Subcutaneous adipose tissue (tissue), 4 donors: ENCODE results near the gene REV1. TPM values are rescaled to one million over a fixed set of nuclear protein-coding genes. Genes with fewer than 3 reads are reported as not detected.

Experiments
- total RNA-seq, 4 donors: library from RNA; depleted of rRNA; stranded (reverse); fragments of >200 nt; gene quantifications; one replicate each; pipeline ENCODE4 v1.1.0, GENCODE V29; 2016
- TF ChIP-seq, protein P1 (sequence below): fragments of 450-650 bp; IDR thresholded peaks from one replicate; pipeline ENCODE4 v1.5.1; 2016; ENCODE audit warnings: low read depth, mild to moderate bottlenecking, control low read depth, antibody characterized with exemption, moderate library complexity

REV1 gene
- total RNA-seq, 4 donors from 2014 or later = 39.4 to 65.9 (median 52.8) TPM

DNA sequence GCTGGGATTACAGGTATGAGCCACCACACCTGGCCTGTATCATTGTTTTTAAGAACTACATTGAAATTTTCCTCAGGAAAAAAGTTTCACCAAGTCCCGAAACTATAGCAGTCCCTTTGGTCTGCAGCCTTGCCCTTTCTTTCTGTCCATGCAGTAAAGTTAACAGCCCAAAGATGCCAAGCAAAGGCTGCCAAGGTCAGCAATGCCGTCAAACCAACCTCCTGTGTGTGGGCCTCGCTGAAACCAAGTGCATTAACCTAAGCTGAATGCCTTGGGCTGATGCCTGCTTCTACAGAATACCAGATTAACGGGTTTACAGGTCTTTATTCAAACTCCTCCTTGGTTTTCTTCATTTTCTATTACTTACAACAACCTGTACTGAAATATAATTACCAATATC, 79.5 kb downstream of the REV1 start:
- TF ChIP-seq, protein P1, sequence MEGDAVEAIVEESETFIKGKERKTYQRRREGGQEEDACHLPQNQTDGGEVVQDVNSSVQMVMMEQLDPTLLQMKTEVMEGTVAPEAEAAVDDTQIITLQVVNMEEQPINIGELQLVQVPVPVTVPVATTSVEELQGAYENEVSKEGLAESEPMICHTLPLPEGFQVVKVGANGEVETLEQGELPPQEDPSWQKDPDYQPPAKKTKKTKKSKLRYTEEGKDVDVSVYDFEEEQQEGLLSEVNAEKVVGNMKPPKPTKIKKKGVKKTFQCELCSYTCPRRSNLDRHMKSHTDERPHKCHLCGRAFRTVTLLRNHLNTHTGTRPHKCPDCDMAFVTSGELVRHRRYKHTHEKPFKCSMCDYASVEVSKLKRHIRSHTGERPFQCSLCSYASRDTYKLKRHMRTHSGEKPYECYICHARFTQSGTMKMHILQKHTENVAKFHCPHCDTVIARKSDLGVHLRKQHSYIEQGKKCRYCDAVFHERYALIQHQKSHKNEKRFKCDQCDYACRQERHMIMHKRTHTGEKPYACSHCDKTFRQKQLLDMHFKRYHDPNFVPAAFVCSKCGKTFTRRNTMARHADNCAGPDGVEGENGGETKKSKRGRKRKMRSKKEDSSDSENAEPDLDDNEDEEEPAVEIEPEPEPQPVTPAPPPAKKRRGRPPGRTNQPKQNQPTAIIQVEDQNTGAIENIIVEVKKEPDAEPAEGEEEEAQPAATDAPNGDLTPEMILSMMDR = no peak

DNA sequence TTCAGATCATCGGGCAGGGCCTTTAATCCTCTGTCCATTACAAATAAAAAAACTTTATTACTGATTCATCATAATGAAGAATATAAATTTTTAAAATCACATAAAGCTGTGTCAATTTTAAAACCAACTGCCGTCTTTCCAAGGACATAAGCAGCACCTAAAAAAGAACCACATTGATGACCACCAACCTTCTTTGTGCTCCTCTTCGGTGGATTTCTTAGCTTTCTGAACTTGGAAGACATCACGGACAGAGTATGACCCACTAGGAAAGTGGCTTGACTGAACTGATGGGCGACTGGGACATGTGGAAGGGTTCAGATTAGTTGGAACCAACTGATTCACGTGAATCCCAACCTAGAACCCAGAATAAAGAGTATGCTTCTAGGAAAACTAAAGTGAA, 83.7 kb downstream of the REV1 start:
- TF ChIP-seq, protein P1 = no peak

DNA sequence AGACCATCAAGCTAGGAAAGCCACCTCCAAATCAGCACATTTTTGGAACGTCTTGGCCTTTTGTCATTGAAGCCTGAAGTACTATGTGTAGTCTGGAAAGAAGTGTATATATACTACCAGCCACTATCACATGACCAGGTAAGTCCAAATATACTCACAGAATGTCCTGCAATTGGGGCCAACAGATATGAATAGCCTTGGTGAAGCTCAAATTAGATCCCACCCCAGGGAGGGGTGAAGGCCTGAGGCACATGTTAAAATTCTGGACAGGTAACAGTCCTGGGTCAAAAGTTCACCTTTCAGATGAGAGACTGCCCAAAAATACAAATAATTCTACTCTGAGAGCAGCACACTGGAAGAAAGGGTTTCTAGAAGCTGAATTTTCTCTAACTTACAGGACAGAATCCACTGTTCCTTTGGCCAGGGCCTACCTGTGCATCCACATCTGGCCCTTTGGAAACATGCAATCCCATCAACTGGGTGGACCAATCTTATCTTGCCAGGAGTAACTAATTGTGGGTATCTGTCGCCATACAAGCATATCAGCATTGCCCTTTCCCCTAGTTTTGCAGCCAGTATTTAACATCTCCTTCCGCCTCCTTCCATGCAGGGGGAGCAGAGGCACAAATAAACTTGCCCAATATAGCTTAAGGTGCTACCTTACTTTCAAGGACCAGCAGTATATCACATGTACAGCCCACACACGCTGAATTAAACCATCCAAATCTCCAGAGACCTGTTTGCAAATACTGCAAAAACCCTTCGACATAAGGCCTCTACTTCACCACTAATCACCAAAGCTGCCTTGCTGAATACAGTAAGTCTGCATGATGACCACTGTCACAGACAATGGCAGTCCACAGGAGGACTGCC, 84.8 kb downstream of the REV1 start:
- TF ChIP-seq, protein P1 = no peak

DNA sequence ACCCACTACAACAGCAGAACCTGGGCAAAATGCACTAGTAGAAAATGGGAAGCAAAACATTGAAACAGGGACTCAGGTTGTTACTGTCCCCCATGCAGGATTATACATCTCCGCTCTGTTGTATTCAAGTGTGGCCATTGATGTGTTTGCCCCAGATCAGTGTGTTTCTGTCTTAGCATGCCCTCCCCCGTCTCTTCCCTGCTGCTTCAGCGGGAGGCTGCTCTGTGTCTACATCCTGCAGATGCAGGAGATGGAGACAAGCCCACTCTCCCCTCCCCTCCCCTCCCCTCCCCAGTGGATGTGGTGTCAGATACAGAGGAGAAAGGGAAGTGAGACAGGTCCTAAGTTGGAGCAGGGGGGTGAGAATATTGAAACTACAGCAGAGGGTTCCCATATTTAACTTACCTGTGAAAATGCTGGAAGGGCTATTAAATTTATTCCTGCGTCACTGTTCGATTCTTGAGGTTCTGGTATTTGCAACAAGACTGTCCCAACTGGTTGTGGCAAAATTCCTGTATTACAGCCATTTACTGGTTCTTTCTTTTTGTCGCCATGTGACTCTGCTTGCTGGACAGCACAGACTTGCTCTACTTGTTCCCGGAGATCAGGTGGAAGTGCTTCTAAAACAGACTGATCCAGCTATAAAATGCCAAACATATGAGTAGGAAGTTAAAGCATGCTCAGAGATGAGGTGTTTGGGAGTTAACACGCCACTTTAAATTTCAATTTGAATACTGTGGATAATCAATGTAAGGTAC, 85.6 kb downstream of the REV1 start:
- TF ChIP-seq, protein P1 = no peak

DNA sequence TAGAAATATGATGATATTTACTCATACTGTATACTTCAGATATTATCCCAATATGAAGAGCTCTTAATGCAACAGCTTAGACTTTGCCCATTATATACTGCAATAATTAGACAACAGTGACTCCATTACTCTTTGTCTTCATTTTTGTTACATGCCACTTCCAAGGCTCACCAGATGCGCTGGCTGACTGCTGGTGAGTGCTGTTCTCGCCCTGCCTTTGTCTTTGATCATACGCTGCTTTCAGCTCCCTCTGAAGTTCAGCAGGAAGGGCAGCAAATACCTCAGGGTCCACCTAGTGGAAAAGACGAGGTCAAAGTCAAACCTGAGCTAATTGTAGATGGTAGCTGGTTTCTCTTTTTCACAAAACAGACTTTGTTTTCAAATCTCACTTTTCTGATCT, 86.3 kb downstream of the REV1 start:
- TF ChIP-seq, protein P1 = no peak

DNA sequence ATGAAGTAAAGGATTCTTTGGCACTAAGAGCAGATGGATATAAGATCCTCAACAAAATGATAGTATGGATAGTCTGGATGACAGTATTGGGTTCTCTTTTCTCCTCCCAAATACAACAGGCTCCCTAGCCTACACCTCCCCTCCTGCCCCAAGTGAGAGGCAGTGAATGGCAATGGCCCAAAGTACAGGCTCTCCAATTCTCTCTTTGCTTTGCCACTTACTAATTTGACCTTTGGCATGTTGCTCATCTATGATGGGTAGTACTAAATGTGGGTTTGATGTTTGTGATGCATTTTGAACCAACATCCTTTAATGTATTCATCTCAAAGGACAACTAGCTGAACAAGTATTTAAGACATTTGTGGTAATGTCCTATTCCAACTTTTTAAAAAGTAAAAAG, 86.7 kb downstream of the REV1 start:
- TF ChIP-seq, protein P1 = no peak

DNA sequence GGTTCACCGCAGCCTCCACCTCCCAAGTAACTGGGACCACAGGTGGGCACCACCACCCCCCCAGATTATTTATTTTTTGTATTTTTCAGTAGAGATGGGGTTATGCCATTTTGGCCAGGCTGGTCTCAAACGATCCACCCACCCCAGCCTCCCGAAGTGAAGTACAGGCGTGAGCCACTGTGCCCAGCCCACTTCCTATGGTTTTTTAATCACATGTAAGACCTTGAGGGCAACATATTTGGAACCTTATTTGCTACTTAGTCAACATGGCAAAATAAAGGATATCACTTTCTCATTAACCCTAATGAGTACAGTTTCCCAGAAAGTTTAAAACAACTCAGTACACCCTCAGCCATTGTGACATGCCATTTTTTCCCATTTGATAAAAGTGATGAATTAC, 88.0 kb downstream of the REV1 start:
- TF ChIP-seq, protein P1 = no peak
